Endothelial cell (in vitro differentiated cells): ENCODE results near the gene GIPC1. TPM values are rescaled to one million over a fixed set of nuclear protein-coding genes. Genes with fewer than 3 reads are reported as not detected.

ENCODE experiments used
- DNase-seq: peaks from one replicate; pipeline ENCODE4 v3.0.0; 2021; ENCODE audit warnings: low spot score
- H3K27ac Mint-ChIP-seq: one replicate; pipeline ENCODE4 v1.8.0; 2021; ENCODE audit warnings: mixed read lengths, inconsistent platforms; ENCODE audit not compliant: unreplicated experiment
- H3K27me3 Mint-ChIP-seq: one replicate; pipeline ENCODE4 v1.8.0; 2021; ENCODE audit warnings: mild to moderate bottlenecking, moderate library complexity, mixed read lengths, inconsistent platforms; ENCODE audit not compliant: unreplicated experiment
- H3K36me3 Mint-ChIP-seq: one replicate; pipeline ENCODE4 v1.8.0; 2021; ENCODE audit warnings: mild to moderate bottlenecking, low read depth, mixed read lengths, inconsistent platforms; ENCODE audit not compliant: unreplicated experiment
- H3K4me1 Mint-ChIP-seq: one replicate; pipeline ENCODE4 v1.8.0; 2021; ENCODE audit warnings: mild to moderate bottlenecking, mixed read lengths, inconsistent platforms; ENCODE audit not compliant: unreplicated experiment
- H3K4me3 Mint-ChIP-seq: one replicate; pipeline ENCODE4 v1.8.0; 2021; ENCODE audit warnings: mild to moderate bottlenecking, mixed read lengths, inconsistent platforms; ENCODE audit not compliant: unreplicated experiment
- H3K9me3 Mint-ChIP-seq: one replicate; pipeline ENCODE4 v1.8.0; 2021; ENCODE audit warnings: mixed read lengths, inconsistent platforms; ENCODE audit not compliant: unreplicated experiment
- total RNA-seq: library from RNA; stranded (reverse); fragmentation: NEBNext Ultra II Directional; extraction: Animal tissue kit (Norgen Biotek cat#: 25700); gene quantifications from one replicate; pipeline ENCODE4 v1.2.1, GENCODE V29; 2021; ENCODE audit not compliant: unreplicated experiment
- TF ChIP-seq, protein P1 (sequence below): fragments of 200-600 bp; sonication (generic); IDR thresholded peaks from one replicate; pipeline ENCODE4 v1.5.0; 2021; ENCODE audit warnings: antibody characterized with exemption; ENCODE audit not compliant: unreplicated experiment

Gene GIPC1
- total RNA-seq, 1 donor from 2014 or later, result 106 TPM

DNA sequence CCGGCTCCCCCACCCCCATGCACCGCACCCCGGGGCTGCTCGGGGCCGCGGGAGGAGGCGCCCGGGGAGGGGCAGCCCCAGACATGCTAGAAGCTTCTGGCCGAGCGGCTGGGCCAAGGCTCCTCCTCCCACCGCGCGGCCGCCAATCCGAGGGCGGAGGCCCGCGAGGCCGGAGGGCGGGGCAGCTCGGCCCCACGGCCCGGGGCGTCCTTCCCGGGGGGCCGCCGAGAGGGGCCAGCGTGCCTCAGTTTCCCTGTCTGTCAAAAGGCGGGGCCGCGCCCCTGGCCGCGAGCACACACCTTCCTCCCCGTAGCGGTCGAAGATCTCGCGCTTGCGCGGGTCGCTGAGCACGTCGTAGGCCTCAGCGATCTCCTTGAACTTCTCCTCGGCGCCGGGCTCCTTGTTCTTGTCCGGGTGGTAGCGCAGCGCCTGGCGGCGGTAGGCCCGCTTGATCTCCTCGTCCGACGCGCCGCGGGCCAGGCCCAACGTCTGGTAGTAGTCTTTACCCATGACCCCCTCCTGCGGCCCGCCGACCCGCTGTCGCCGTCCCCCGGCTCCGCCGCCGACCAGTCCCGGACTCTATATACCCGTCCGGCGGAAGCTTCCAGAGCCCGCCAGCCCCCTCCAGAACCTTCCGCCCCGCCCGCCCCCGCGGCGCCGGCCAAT, 22.0 kb upstream of the GIPC1 start, which contains the start of gene DNAJB1:
TSS of gene DNAJB1 (minus strand) at position 558 of the 666 bp plus-strand sequence. CDS start at position 510, 48 bp downstream.
- peaks cover 28% of the 10 kb centered on the region for H3K36me3 Mint-ChIP-seq
- peak; percentile 66 for DNase-seq
- peaks cover 18% of the 10 kb centered on the region for H3K27me3 Mint-ChIP-seq
- peaks cover 29% of the 10 kb centered on the region for H3K4me1 Mint-ChIP-seq
- peak within 1 kb of the TSS; percentile 83 for H3K27ac Mint-ChIP-seq
- peak within 1 kb of the TSS; percentile 96 for H3K4me3 Mint-ChIP-seq
- TF ChIP-seq, protein P1, sequence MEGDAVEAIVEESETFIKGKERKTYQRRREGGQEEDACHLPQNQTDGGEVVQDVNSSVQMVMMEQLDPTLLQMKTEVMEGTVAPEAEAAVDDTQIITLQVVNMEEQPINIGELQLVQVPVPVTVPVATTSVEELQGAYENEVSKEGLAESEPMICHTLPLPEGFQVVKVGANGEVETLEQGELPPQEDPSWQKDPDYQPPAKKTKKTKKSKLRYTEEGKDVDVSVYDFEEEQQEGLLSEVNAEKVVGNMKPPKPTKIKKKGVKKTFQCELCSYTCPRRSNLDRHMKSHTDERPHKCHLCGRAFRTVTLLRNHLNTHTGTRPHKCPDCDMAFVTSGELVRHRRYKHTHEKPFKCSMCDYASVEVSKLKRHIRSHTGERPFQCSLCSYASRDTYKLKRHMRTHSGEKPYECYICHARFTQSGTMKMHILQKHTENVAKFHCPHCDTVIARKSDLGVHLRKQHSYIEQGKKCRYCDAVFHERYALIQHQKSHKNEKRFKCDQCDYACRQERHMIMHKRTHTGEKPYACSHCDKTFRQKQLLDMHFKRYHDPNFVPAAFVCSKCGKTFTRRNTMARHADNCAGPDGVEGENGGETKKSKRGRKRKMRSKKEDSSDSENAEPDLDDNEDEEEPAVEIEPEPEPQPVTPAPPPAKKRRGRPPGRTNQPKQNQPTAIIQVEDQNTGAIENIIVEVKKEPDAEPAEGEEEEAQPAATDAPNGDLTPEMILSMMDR, result no peak
- no peaks in the 10 kb centered on the region for H3K9me3 Mint-ChIP-seq

DNA sequence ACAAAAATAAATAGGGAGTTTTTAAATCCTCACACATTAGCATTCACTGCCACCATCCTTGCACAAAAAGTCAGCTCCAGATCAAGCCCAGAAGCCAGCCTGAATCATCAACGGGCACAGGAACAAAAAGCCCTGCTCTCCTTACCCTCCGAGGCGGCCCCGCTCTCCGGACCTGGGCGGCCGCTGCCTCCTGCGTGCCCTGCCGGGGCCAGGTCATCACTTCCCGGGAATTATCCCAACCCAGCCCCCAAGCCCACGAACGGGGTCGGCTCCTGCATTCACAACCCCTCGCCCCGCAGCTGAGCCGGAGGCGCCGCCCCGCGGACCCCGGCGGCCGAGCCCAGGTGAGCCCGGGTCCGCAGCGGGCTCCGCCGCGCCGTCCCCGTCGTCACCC, 21.5 kb upstream of the GIPC1 start:
- H3K27me3 Mint-ChIP-seq, result peaks cover 18% of the 10 kb centered on the region
- H3K27ac Mint-ChIP-seq, result peak overlapping the region; percentile 64
- TF ChIP-seq, protein P1, result no peak
- no peak for DNase-seq
- peaks cover 26% of the 10 kb centered on the region for H3K4me1 Mint-ChIP-seq
- H3K9me3 Mint-ChIP-seq, result no peaks in the 10 kb centered on the region
- peaks cover 28% of the 10 kb centered on the region for H3K36me3 Mint-ChIP-seq
- peak overlapping the region; percentile 96 for H3K4me3 Mint-ChIP-seq

DNA sequence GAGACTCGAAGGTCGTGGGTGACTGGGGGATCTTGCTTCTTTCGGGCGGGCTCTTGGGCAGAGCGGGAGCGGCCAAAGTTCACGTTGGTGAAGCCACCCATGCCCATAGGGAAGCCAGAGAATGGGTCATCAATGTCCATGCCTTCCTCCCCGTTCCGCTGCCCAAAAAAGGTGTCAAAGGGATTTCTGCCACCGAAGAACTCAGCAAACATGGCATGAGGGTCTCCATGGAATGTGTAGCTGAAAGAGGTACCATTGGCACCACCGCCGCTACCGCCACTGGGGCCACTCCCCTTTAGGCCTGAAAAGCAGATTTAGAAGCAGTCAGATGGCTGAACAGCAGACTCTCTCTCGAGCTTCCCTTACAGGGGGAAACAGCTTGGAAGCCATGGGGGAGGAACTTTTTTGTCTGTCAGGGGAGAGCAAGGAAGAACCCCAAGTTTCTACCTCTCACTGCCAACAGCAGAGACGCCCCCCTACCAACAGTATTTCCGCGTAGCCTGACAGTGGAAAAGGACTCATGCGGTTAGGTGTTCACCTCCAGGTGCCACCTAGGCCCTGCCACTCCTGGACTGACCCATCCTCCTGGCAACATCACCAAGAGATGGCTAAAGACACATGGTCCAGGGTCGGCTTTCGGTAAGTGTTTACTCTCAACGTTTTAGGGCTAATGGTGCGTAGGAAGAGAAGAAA, 21.0 kb upstream of the GIPC1 start:
- TF ChIP-seq, protein P1, result no peak
- peaks cover 28% of the 10 kb centered on the region for H3K36me3 Mint-ChIP-seq
- H3K4me3 Mint-ChIP-seq, result peak overlapping the region; percentile 96
- peak overlapping the region; percentile 64 for H3K27ac Mint-ChIP-seq
- H3K9me3 Mint-ChIP-seq, result no peaks in the 10 kb centered on the region
- no peak for DNase-seq
- H3K27me3 Mint-ChIP-seq, result peaks cover 18% of the 10 kb centered on the region
- peaks cover 23% of the 10 kb centered on the region for H3K4me1 Mint-ChIP-seq

DNA sequence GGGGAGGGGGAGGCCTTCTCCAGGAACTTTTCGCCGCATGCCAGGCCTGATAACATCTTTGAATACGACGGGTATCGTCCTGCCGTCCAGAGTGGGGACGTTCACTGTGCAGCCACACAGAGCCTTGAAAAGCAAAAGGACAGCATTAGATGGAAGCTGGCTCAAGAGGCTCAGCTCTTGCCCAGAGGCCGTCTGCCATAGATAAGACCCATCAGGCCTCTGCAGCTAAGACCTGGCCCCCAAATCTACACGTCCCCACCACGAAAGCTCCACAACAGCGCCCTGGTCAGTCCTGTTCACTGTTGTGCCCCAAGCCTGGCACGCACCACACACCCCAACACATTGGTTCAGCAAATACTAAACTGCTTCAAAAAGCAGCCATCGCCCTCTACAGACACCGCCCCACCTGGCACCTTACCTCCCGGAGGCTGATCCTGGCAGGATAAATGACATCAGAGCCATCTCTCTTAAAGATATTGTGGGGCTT, 20.2 kb upstream of the GIPC1 start:
- Mint-ChIP-seq H3K36me3 (peaks cover 28% of the 10 kb centered on the region), H3K4me3 (peak overlapping the region; percentile 96), H3K4me1 (peaks cover 23% of the 10 kb centered on the region), H3K9me3 (no peaks in the 10 kb centered on the region), H3K27me3 (peaks cover 18% of the 10 kb centered on the region), H3K27ac (no peak overlapping the region)
- TF ChIP-seq, protein P1, result no peak
- DNase-seq, result no peak
